ENCODE measurements around the gene HDAC11.
"Not testable (repeated sequence)": the region's sequence is repeated elsewhere in the genome, so short reads cannot be mapped to it uniquely, and the experiment has no call there.

HDAC11 gene, protein sequence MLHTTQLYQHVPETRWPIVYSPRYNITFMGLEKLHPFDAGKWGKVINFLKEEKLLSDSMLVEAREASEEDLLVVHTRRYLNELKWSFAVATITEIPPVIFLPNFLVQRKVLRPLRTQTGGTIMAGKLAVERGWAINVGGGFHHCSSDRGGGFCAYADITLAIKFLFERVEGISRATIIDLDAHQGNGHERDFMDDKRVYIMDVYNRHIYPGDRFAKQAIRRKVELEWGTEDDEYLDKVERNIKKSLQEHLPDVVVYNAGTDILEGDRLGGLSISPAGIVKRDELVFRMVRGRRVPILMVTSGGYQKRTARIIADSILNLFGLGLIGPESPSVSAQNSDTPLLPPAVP

GRCh38 chr3:13479582-13480339 lies at the start of gene HDAC11:
Gene HDAC11, plus strand, starts transcription at chr3:13480306. Its CDS starts 42 bp downstream, at chr3:13480348.
- no peaks in the 10 kb centered on the region for H3K36me3 Mint-ChIP-seq (ENCODE audit: low read depth)
- ATAC-seq (peak; percentile 98), DNase-seq (peak; percentile 99)
- H3K4me3 Mint-ChIP-seq, result peak within 1 kb of the TSS; percentile 85
- no peaks in the 10 kb centered on the region for H3K27me3 Mint-ChIP-seq
- H3K27ac Mint-ChIP-seq, result peak within 1 kb of the TSS; percentile 79
- no peaks in the 10 kb centered on the region for H3K9me3 Mint-ChIP-seq
- peaks cover 30% of the 10 kb centered on the region for H3K4me1 Mint-ChIP-seq

- DNase-seq; H3K27ac Mint-ChIP-seq; ATAC-seq; H3K27me3 Mint-ChIP-seq; H3K36me3 Mint-ChIP-seq (ENCODE audit: low read depth); H3K4me3 Mint-ChIP-seq; H3K9me3 Mint-ChIP-seq: not testable (repeated sequence)
- peaks cover 20% of the 10 kb centered on the region for H3K4me1 Mint-ChIP-seq
Observed at GRCh38 chr3:13430411-13430875, 49.7 kb upstream of the HDAC11 start.

- H3K36me3 Mint-ChIP-seq (ENCODE audit: low read depth), result no peaks in the 10 kb centered on the region
- H3K9me3 Mint-ChIP-seq, result no peaks in the 10 kb centered on the region
- no peak overlapping the region for H3K4me3 Mint-ChIP-seq
- no peak overlapping the region for H3K27ac Mint-ChIP-seq
- H3K4me1 Mint-ChIP-seq, result peaks cover 15% of the 10 kb centered on the region
- no peak for DNase-seq
- H3K27me3 Mint-ChIP-seq, result no peaks in the 10 kb centered on the region
- no peak for ATAC-seq
Observed at GRCh38 chr3:13432093-13432492, 48.0 kb upstream of the HDAC11 start.

- DNase-seq, result no peak
- peaks cover 5% of the 10 kb centered on the region for H3K4me1 Mint-ChIP-seq
- H3K9me3 Mint-ChIP-seq, result no peaks in the 10 kb centered on the region
Observed at GRCh38 chr3:13433912-13434311, 46.2 kb upstream of the HDAC11 start.

DNA sequence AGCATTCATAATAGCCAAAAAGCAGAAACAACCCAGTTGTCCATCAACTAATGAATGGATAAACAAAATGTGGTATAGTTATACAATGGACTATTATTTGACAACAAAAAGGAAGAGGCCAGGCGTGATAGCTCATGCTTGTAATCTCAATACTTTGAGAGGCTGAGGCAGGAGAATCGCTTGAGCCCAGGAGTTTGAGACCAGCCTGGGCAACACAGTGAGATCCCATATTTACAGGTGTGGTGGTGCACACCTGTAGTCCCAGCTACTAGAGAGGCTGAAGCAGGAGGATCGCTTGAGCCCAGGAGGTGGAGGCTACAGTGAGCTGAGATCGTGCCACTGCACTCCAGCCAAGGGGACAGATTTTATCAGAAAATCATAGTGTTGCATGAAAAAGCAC lies 43.9 kb upstream of the HDAC11 start:
- not testable (repeated sequence) for H3K36me3 Mint-ChIP-seq (ENCODE audit: low read depth); ATAC-seq; H3K4me1 Mint-ChIP-seq

More at GRCh38 chr3:13433912-13434311, 46.2 kb upstream of the HDAC11 start:
- ATAC-seq, result no peak
- no peaks in the 10 kb centered on the region for H3K36me3 Mint-ChIP-seq (ENCODE audit: low read depth)
- no peaks in the 10 kb centered on the region for H3K27me3 Mint-ChIP-seq
- no peak overlapping the region for H3K27ac Mint-ChIP-seq
- no peak overlapping the region for H3K4me3 Mint-ChIP-seq

DNA sequence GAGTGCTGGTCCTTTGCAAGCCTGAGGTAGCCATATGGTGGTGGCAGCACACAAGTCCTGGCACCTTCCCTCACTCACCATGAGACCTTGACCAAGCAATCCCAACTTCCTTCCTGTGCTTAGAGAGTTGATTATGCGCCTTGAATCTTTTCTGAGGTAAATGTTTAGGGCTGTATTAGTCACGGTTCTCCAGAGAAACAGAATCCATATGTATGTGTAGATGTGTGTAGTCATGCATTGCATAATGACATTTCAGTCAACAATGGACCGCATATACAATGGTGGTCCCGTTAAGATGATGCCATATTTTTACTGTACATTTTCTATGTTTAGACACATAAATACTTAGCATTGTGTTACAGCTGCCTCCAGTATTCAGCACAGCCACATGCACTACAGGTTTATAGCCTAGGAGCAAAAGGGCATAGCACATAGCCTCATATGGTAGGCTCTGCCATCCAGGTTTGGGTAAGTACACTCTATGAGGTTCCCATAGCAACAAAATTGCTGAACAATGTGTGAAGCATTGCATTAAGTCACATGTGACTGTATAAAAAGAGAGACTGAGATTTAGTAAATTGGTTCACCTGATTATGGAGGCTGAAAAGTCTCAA lies 39.8 kb upstream of the HDAC11 start:
- H3K36me3 Mint-ChIP-seq (ENCODE audit: low read depth), result peaks cover 2% of the 10 kb centered on the region

More for the DNA sequence above, 43.9 kb upstream of the HDAC11 start:
- not testable (repeated sequence) for DNase-seq, H3K4me3 Mint-ChIP-seq, H3K27me3 Mint-ChIP-seq, H3K9me3 Mint-ChIP-seq, H3K27ac Mint-ChIP-seq

DNA sequence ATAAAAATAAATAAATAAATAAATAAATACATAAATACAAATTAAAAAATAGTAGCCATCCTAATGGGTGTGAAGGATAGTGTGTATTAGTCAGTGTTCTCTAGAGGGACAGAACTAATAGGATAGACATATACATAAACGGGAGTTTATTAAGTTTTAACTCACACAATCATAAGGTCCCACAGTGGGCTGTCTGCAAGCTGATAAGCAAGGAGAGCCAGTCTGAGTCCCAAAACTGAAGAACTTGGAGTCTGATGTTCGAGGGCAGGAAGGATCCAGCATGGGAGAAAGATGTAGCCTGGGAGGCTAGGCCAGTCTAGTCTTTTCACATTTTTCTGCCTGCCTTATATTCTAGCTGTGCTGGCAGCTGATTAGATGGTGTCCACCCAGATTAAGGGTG lies 37.2 kb upstream of the HDAC11 start:
- not testable (repeated sequence) for H3K27ac Mint-ChIP-seq; H3K36me3 Mint-ChIP-seq (ENCODE audit: low read depth); H3K4me3 Mint-ChIP-seq; DNase-seq; H3K27me3 Mint-ChIP-seq; ATAC-seq; H3K4me1 Mint-ChIP-seq; H3K9me3 Mint-ChIP-seq

More for the DNA sequence above, 39.8 kb upstream of the HDAC11 start:
- Mint-ChIP-seq H3K4me1 (no peaks in the 10 kb centered on the region), H3K9me3 (no peaks in the 10 kb centered on the region), H3K27me3 (no peaks in the 10 kb centered on the region), H3K27ac (no peak overlapping the region), H3K4me3 (no peak overlapping the region)
- DNase-seq (no peak), ATAC-seq (no peak)

GRCh38 chr3:13451301-13451673 lies 28.8 kb upstream of the HDAC11 start:
- peaks cover 21% of the 10 kb centered on the region for H3K4me1 Mint-ChIP-seq
- H3K36me3 Mint-ChIP-seq (ENCODE audit: low read depth), result no peaks in the 10 kb centered on the region
- H3K4me3 Mint-ChIP-seq, result peak overlapping the region; percentile 85
- no peaks in the 10 kb centered on the region for H3K27me3 Mint-ChIP-seq
- DNase-seq, result peak; percentile 35
- peak overlapping the region; percentile 92 for H3K27ac Mint-ChIP-seq
- peak; percentile 70 for ATAC-seq
- no peaks in the 10 kb centered on the region for H3K9me3 Mint-ChIP-seq

- H3K27me3 Mint-ChIP-seq, result no peaks in the 10 kb centered on the region
- H3K36me3 Mint-ChIP-seq (ENCODE audit: low read depth), result no peaks in the 10 kb centered on the region
- peak; percentile 32 for DNase-seq
- no peaks in the 10 kb centered on the region for H3K9me3 Mint-ChIP-seq
- peak; percentile 18 for ATAC-seq
- H3K27ac Mint-ChIP-seq, result peak overlapping the region; percentile 92
- peak overlapping the region; percentile 85 for H3K4me3 Mint-ChIP-seq
- H3K4me1 Mint-ChIP-seq, result peaks cover 21% of the 10 kb centered on the region
Observed at GRCh38 chr3:13452490-13453335, 27.4 kb upstream of the HDAC11 start.

DNA sequence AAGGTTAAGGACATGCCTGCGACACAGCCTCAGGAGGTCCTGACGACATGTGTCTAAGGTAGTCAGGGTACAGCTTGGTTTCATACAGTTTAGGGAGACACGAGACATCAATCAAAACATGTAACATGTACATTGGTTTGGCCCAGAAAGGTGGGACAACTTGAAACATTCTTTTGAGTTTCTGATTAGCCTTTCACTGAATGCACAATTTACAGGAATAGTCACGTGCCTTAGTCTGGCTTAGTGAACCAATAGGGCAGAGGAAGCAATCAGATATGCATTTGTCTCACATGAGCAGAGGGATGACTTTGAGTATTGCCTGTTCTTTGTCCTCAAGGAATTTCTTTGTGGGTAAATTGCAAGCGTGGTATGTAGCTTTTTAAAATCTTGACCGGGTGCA lies 24.5 kb upstream of the HDAC11 start:
- H3K4me1 Mint-ChIP-seq, result peaks cover 18% of the 10 kb centered on the region
- no peaks in the 10 kb centered on the region for H3K27me3 Mint-ChIP-seq
- no peak overlapping the region for H3K4me3 Mint-ChIP-seq
- H3K9me3 Mint-ChIP-seq, result no peaks in the 10 kb centered on the region
- DNase-seq, result no peak
- no peaks in the 10 kb centered on the region for H3K36me3 Mint-ChIP-seq (ENCODE audit: low read depth)
- no peak for ATAC-seq
- H3K27ac Mint-ChIP-seq, result no peak overlapping the region

DNA sequence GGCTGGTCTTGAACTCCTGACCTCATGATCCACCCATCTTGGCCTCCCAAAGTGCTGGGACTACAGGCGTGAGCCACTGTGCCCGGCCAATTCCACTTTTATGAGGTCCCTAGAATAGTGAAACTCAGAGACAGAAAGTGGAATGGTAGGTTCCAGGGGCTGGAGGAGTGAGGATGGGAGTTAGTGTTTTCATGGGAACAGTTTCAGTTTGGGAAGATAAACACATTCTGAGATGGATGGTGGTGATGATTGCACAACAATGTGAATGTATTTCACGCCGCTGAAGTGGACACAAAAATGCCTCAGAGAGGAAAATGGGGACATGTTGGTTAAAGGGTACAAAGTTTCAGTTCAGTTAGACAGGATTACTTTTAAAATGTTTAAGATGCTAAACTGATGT lies 22.5 kb upstream of the HDAC11 start:
- no peak for ATAC-seq
- Mint-ChIP-seq H3K36me3 (ENCODE audit: low read depth) (no peaks in the 10 kb centered on the region), H3K27me3 (no peaks in the 10 kb centered on the region), H3K27ac (no peak overlapping the region), H3K4me1 (peaks cover 2% of the 10 kb centered on the region), H3K9me3 (no peaks in the 10 kb centered on the region), H3K4me3 (no peak overlapping the region)
- DNase-seq, result no peak

- Mint-ChIP-seq H3K27me3 (no peaks in the 10 kb centered on the region), H3K9me3 (no peaks in the 10 kb centered on the region), H3K27ac (no peak overlapping the region), H3K36me3 (ENCODE audit: low read depth) (no peaks in the 10 kb centered on the region), H3K4me1 (no peaks in the 10 kb centered on the region), H3K4me3 (no peak overlapping the region)
- DNase-seq (no peak), ATAC-seq (no peak)
Observed at GRCh38 chr3:13459605-13460340, 20.3 kb upstream of the HDAC11 start.

- no peaks in the 10 kb centered on the region for H3K27me3 Mint-ChIP-seq
Observed at GRCh38 chr3:13460341-13460736, 19.8 kb upstream of the HDAC11 start.

More at GRCh38 chr3:13460341-13460736, 19.8 kb upstream of the HDAC11 start:
- Mint-ChIP-seq H3K4me3 (no peak overlapping the region), H3K4me1 (no peaks in the 10 kb centered on the region), H3K27ac (no peak overlapping the region), H3K36me3 (ENCODE audit: low read depth) (no peaks in the 10 kb centered on the region), H3K9me3 (no peaks in the 10 kb centered on the region)
- DNase-seq, result no peak
- ATAC-seq, result no peak
